GM12875 (cell line): ENCODE data around the gene ZFPM1.

Source experiments
- H3K4me3 ChIP-seq: one replicate; pipeline ENCODE4 v1.5.1; 2011; ENCODE audit warnings: low read depth, low read length, control low read depth
- CTCF ChIP-seq: IDR thresholded peaks from 2 replicates; pipeline ENCODE4 v1.5.1; 2011; ENCODE audit warnings: low read depth, mild to moderate bottlenecking, control low read depth, inconsistent platforms, low read length, moderate library complexity, borderline replicate concordance; ENCODE audit not compliant: insufficient read depth

ZFPM1 gene

GRCh38 chr16:88533381-88533917 is 80.4 kb downstream of the ZFPM1 start:
- no peak for TF ChIP-seq CTCF
- no peak overlapping the region for H3K4me3 ChIP-seq

DNA sequence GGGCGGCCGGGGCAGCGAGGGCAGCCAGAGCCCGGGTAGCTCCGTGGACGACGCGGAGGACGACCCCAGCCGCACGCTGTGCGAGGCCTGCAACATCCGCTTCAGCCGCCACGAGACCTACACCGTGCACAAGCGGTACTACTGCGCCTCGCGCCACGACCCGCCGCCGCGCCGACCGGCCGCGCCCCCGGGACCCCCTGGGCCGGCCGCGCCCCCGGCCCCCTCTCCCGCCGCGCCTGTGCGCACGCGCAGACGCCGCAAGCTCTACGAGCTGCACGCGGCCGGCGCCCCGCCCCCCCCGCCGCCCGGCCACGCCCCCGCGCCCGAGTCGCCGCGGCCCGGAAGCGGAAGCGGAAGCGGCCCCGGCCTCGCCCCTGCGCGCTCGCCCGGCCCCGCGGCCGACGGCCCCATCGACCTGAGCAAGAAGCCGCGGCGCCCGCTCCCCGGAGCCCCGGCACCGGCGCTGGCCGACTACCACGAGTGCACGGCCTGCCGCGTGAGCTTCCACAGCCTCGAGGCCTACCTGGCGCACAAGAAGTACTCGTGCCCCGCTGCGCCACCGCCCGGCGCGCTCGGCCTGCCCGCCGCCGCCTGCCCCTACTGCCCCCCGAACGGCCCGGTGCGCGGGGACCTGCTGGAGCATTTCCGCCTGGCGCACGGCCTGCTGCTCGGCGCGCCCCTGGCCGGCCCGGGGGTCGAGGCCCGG is 81.0 kb downstream of the ZFPM1 start:
- TF ChIP-seq CTCF: 0 out of 2 replicates have a peak, but pooled peaks have one; percentile 13
- H3K4me3 ChIP-seq: peak overlapping the region; percentile 81

- peak overlapping the region; percentile 81 for H3K4me3 ChIP-seq
- 0 out of 2 replicates have a peak, but pooled peaks have one; percentile 8 for TF ChIP-seq CTCF
Measured at GRCh38 chr16:88534638-88535190, 81.6 kb downstream of the ZFPM1 start.

DNA sequence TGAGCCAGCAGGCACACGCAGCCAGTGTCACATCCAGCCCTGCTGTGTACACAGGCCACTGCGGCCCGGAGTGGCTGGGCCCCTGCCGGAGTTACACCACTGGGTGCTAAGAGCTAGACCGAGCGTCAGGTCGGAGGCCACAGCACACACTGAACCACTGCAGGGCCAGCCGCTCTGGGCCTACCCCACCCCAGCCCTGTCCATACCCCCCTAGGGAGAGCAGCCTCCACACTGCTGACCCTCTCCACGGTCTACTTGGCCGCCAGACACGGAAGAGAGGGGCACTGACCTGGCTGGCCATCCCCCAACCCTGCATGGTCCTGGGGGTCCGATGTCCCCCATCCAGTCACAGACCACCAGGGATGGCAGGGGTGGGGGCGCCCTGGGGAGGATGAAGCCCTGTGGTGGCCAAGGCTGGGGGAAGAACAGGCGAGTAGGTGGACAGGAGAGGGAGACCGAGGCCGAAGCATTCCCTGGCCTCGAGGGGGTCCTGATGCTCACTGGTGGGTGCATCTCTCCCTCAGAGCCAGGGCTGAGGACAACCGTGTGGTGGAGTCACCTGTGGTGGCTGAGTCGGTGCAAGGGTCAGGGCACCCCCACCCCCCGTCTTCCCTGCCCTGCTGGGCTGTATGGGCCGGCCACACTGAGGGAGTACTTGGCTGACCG is 82.2 kb downstream of the ZFPM1 start:
- no peak for TF ChIP-seq CTCF
- peak overlapping the region; percentile 43 for H3K4me3 ChIP-seq

GRCh38 chr16:88535857-88536222 is 82.8 kb downstream of the ZFPM1 start:
- H3K4me3 ChIP-seq: no peak overlapping the region
- TF ChIP-seq CTCF: no peak

DNA sequence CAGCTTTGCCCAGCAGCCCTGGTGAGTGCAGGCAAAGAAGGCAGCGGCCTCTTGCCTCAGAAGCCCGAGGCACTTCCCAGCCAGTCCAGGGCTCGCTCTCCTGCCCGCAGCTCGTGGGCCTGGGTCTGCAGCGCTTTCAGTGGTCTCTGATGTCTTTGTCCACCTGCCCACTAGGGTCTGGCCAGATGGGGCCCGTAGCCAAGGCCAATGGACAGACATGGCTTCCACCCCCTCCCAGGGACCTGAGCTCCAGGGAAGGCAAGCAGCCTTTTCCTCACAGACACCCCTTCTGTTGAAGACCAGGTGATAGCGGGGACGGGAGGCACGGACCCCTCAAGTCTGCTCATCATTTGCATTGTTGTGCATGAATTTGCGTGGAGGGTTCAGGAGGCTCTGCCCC is 83.4 kb downstream of the ZFPM1 start:
- TF ChIP-seq CTCF: no peak

More for the DNA sequence above, 83.4 kb downstream of the ZFPM1 start:
- no peak overlapping the region for H3K4me3 ChIP-seq
